ENCODE data around the gene VMP1.

- TF ChIP-seq EZH2 (IDR thresholded peaks at IDR 0.05; ENCODE audit: low read depth) (no peak), CTCF (conservative IDR thresholded peaks at IDR 0.05) (no peak)
Measured at GRCh38 chr17:59695945-59696681, 11.3 kb upstream of the VMP1 start.

Data from PC-9 (cell line).